ENCODE results near the gene MYLK3. TPM values are rescaled to one million over a fixed set of nuclear protein-coding genes. Genes with fewer than 3 reads are reported as not detected.

Gene MYLK3
- polyA plus RNA-seq, 3 donors: 0.32 TPM; not detected in 2

GRCh38 chr16:46718214-46718613 is 29.9 kb downstream of the MYLK3 start:
- H3K9me3 ChIP-seq (replicated peaks in 1 of 2; ENCODE audit: control insufficient read depth in 1 of 2, insufficient read depth in 1 of 2, low read length in 2 of 2): no peaks in the 10 kb centered on the region
- no peak overlapping the region for H3K27ac ChIP-seq (ENCODE audit: low read depth in 1 of 2, low read length in 2 of 2)
- no peaks in the 10 kb centered on the region for H3K79me2 ChIP-seq (ENCODE audit: insufficient read depth, low read length)
- no peak overlapping the region for H3K9ac ChIP-seq (ENCODE audit: insufficient read depth, low read length, poor library complexity, severe bottlenecking)
- Mint-ChIP-seq H3K27me3 (ENCODE audit: low read depth in 3 of 3) (peaks cover 1 to 3% (median 2%) of the 10 kb centered on the region in 3 donors), H3K9me3 (peaks cover 0 to 3% (median 2%) of the 10 kb centered on the region in 7 donors), H3K4me1 (peaks cover 22% of the 10 kb centered on the region), H3K4me3 (no peak overlapping the region), H3K36me3 (peaks cover 2% of the 10 kb centered on the region in 2 donors), H3K27ac (no peak overlapping the region)
- WGBS (ENCODE audit: insufficient coverage): 92% methylated on average over 7 of the region's 8 CpGs
- H3K4me3 ChIP-seq (replicated peaks in 1 of 3; ENCODE audit: low read depth in 2 of 3, low read length in 3 of 3): no peak overlapping the region
- intact Hi-C loops (cut with micrococcal nuclease): no loop called here
- H3K4me1 ChIP-seq (ENCODE audit: control insufficient read depth in 1 of 2, insufficient read depth in 2 of 2, low read length in 2 of 2): peaks cover 13% of the 10 kb centered on the region in 2 donors
- H3K4me2 ChIP-seq (replicated peaks; ENCODE audit: extremely low read depth, low read length, poor library complexity, severe bottlenecking): no peak overlapping the region
- no peak overlapping the region for H2AFZ ChIP-seq (ENCODE audit: insufficient read depth, low read depth, low read length, poor library complexity, severe bottlenecking)
- no peak for DNase-seq
- H3K36me3 ChIP-seq (replicated peaks in 1 of 2; ENCODE audit: control insufficient read depth in 1 of 2, insufficient read depth in 2 of 2, low read length in 2 of 2): no peaks in the 10 kb centered on the region
- no peaks in the 10 kb centered on the region for H3K27me3 ChIP-seq (ENCODE audit: control insufficient read depth in 2 of 2, insufficient read depth in 2 of 2, low read length in 2 of 2)
- no peak for TF ChIP-seq CTCF (IDR thresholded peaks at IDR 0.05)
- H4K20me1 ChIP-seq (ENCODE audit: insufficient read depth, low read length): no peaks in the 10 kb centered on the region

- peaks cover 0 to 3% (median 2%) of the 10 kb centered on the region in 7 donors for H3K9me3 Mint-ChIP-seq
- peaks cover 2% of the 10 kb centered on the region in 2 donors for H3K36me3 Mint-ChIP-seq
- Histone ChIP-seq H3K27me3 (ENCODE audit: control insufficient read depth in 2 of 2, insufficient read depth in 2 of 2, low read length in 2 of 2) (no peaks in the 10 kb centered on the region), H3K36me3 (replicated peaks in 1 of 2; ENCODE audit: control insufficient read depth in 1 of 2, insufficient read depth in 2 of 2, low read length in 2 of 2) (no peaks in the 10 kb centered on the region), H3K9me3 (replicated peaks in 1 of 2; ENCODE audit: control insufficient read depth in 1 of 2, insufficient read depth in 1 of 2, low read length in 2 of 2) (no peaks in the 10 kb centered on the region), H3K27ac (ENCODE audit: low read depth in 1 of 2, low read length in 2 of 2) (no peak overlapping the region), H3K4me3 (replicated peaks in 1 of 3; ENCODE audit: low read depth in 2 of 3, low read length in 3 of 3) (no peak overlapping the region), H3K4me1 (ENCODE audit: control insufficient read depth in 1 of 2, insufficient read depth in 2 of 2, low read length in 2 of 2) (peaks cover 18% of the 10 kb centered on the region in 2 donors), H3K79me2 (ENCODE audit: insufficient read depth, low read length) (no peaks in the 10 kb centered on the region), H4K20me1 (ENCODE audit: insufficient read depth, low read length) (no peaks in the 10 kb centered on the region), H3K9ac (ENCODE audit: insufficient read depth, low read length, poor library complexity, severe bottlenecking) (no peak overlapping the region), H3K4me2 (replicated peaks; ENCODE audit: extremely low read depth, low read length, poor library complexity, severe bottlenecking) (no peak overlapping the region), H2AFZ (ENCODE audit: insufficient read depth, low read depth, low read length, poor library complexity, severe bottlenecking) (no peak overlapping the region)
- TF ChIP-seq CTCF (IDR thresholded peaks at IDR 0.05): no peak
- WGBS (ENCODE audit: insufficient coverage): 100% methylated on average over 1 of the region's 2 CpGs
- intact Hi-C loops (cut with micrococcal nuclease): no loop called here
- DNase-seq: no peak
- peaks cover 27% of the 10 kb centered on the region for H3K4me1 Mint-ChIP-seq
- no peak overlapping the region for H3K4me3 Mint-ChIP-seq
- H3K27ac Mint-ChIP-seq: no peak overlapping the region
- peaks cover 1 to 5% (median 2%) of the 10 kb centered on the region in 3 donors for H3K27me3 Mint-ChIP-seq (ENCODE audit: low read depth in 3 of 3)
Measured at GRCh38 chr16:46717692-46718091, 30.5 kb downstream of the MYLK3 start.
